HG03565 (cell line): ENCODE results near the gene KCNIP3.
A peak's percentile ranks its signal among the peaks of the same experiment; 100 is the strongest.

Source experiments
- ATAC-seq: cut with Tn5 transposase; IDR thresholded peaks from one replicate; pipeline ENCODE4 v1.9.1; 2021; ENCODE audit warnings: mild to moderate bottlenecking, moderate library complexity; ENCODE audit not compliant: unreplicated experiment

KCNIP3 gene

GRCh38 chr2:95327861-95328260 is 30.7 kb downstream of the KCNIP3 start:
- ATAC-seq = no peak

DNA sequence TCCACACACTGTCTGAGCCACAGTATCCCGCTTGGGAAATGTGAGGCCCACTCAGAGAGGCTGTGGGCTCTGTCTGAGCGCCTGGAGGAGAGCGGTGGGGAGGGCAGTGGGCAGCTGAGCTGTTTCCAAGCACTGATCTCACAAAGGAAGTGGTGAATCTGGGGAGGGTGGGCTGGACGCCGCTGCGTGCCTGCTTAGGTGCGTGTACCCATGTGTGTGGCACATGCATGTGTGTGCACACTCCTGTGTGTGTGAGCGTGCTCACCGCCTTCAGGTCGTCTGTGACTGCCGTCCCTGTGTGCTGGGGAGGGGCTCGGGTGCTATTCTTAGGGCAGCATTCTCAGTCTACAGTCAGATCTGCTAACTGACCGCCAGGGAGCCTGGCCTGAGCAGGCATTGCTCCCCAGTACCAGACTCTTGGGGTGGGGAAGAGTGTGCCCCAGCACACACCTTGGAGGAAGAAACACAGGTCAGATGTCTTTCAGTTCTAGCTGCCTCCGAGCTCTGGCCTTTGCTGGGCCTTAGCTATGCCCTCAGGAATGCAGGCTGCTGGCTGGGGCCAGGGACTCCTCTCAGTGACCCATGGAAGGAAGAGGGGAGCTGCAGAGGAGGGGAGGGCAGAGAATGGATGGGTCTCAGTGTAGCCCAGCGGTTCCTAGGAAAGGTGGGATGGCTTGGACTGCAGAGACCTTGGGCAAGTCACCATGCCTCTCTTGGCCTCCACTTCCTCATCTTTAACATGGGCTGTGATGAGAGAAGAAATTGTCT is 31.4 kb downstream of the KCNIP3 start:
- no peak for ATAC-seq

- no peak for ATAC-seq
These were observed 32.3 kb downstream of the KCNIP3 start for GRCh38 chr2:95329401-95329800.

GRCh38 chr2:95329891-95330793 is 33.0 kb downstream of the KCNIP3 start:
- ATAC-seq = no peak

GRCh38 chr2:95330794-95331338 is 33.7 kb downstream of the KCNIP3 start:
- no peak for ATAC-seq

GRCh38 chr2:95331606-95332005 is 34.5 kb downstream of the KCNIP3 start:
- no peak for ATAC-seq

DNA sequence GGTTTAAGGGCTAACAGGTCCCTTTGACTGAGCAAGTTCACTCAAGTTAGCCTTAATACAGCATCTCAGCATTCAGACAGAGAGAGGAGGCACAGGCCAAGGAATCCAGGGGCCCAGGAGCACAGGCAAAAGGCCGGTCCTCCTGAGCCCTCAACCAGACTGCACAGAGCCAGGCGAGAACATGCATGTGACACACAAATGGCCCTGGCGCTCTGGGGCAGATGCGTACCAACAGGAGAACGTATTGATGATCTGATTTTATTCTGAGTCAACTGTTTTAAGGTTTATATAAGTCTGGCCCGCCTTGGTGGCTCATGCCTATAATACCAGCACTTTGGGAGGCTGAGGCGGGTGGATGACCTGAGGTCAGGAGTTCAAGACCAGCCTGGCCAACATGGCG is 34.9 kb downstream of the KCNIP3 start:
- ATAC-seq = no peak

DNA sequence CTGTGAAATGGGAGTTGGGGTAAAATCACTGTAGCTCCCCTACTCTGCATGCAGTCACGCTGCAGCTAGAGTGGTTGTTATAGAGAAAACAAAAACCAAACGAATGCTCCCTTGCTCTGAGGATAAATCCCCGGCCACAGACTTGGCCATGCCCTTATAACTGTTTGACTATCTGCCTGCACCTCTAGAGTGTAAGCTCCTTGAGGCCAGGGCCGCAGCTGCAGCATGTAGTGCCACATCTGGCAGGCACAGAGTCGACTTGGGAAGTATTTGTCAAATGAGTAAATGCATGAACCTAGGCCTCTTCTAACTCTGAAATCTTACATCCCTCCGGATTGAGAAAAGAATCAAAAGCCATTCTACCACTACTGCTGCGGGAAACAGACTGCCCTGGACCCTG is 35.9 kb downstream of the KCNIP3 start:
- ATAC-seq = no peak

GRCh38 chr2:95333888-95334338 is 36.8 kb downstream of the KCNIP3 start:
- ATAC-seq = no peak

GRCh38 chr2:95334916-95335641 is 37.9 kb downstream of the KCNIP3 start:
- ATAC-seq = no peak

GRCh38 chr2:95336406-95336805 is 39.3 kb downstream of the KCNIP3 start:
- ATAC-seq = no peak

- no peak for ATAC-seq
These were observed 40.7 kb downstream of the KCNIP3 start for GRCh38 chr2:95337829-95338228.

DNA sequence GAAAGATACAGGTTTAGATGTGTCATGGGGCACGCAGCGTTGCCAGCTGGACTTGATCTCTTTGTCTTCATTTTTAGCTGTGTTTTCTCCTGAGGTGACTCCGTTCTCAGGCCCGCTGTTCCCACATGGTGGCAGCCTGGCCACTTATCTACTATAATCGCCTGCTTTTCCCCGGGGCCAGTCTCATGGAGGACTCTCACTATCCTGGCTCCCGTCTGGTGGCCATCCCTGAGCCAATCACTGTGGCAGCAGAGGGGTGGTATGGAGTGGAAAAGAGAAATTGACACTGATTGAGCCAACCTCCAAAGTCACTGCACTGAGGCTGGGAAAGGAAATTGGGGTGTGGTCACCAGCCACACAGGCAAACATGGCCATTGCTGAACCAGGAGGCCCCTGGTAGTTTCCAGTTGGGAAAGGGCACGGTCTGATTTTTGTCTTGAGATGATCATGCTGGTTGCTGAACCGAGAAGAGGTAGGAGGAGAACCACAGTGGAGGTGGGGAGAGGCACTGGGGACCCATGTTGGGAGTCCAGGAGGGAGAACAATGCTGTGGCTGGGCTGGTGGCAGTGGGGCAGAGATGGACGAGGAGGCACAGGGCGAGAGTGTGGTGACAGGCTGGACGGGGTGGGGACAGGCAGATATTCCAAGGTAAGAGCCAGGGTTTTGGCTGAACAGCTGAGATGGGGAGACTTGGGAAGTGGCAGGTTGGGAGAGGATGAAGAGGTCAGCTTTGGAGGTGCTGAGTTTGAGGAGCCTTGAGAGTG is 45.6 kb downstream of the KCNIP3 start:
- no peak for ATAC-seq

DNA sequence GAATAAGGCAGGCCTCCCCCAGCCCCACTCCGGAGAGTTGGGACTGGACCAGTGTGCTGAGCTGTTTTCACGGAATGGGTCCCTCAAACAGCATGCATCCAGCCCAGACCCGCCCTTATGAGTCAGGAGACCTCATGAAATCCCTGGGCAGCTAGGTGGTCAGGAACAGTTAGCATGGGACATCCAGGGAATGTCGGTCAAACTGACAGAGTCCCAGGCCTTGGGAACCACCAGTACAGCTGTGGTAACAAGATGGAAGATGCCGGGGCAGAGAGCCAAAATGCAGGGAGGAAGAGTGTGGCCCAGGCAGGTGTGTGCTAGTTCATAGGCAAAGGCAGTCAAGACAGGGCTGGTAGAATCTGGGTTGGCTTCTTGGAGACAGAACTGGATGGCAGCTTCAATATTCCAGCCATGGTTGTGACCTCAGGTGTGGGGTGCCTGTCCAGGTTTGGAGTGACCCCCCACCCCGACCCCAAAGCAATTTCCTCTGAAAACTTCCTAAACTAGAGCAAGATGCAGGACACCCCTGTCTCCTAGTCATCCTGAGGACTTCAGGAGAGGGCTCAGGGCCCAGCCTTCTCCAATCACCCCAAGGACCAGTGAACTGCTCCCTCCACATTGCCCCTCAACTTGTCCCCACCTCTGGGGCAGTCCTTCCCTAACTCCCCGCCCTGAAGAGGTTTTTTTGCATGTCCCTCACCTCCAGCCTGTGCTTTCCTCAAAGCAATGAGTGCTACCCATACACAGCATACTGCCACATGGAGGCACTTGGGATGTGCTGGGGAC is 46.5 kb downstream of the KCNIP3 start:
- ATAC-seq = no peak

DNA sequence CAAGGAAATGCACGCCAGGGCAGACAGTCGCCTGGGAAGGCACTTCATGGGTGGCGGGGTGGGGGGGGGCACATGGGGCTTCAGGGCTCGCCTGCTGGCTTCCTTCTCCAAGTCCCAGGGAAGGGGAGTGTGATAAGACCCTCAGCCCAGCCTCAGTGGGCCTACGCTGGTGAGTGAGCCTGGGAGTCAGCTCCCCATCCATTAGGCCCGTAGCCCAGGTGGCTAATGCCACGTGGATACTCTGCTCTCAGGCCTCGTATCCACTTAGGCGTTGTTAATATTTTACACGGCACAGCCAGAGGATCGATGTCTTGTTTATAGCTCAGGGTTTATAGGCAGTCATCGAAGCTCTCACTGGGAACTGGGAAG is 47.1 kb downstream of the KCNIP3 start:
- ATAC-seq = no peak

DNA sequence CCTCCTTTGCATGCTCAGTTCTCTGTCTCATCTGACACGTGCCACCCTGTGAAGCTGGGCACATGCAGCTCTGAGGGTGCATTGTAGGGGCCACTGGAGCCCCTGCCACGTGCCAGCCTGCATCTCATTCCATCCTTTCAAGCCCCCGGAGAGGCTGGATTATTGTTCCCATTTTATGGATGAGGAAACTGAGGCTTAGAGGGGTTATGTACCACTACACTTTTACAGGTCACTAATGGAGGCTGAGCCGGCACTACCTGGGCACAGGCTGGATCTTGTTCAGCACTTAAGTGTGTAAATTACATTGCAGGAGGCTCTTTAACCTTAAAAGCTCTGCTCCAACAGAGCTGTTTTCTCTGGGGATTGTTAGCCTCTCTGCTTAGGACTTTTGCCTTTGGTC is 47.5 kb downstream of the KCNIP3 start:
- ATAC-seq = no peak

- no peak for ATAC-seq
These were observed 48.0 kb downstream of the KCNIP3 start for GRCh38 chr2:95345081-95345562.

- peak; percentile 67 for ATAC-seq
These were observed 48.5 kb downstream of the KCNIP3 start for GRCh38 chr2:95345563-95346230.

GRCh38 chr2:95346231-95346737 is 49.1 kb downstream of the KCNIP3 start:
- no peak for ATAC-seq
